Esophagus muscularis mucosa (tissue), 4 donors: ENCODE measurements around the gene IGHMBP2. TPM values are rescaled to one million over a fixed set of nuclear protein-coding genes. Genes with fewer than 3 reads are reported as not detected.

Experiments
- DNase-seq: peaks from one replicate; pipeline ENCODE4 v3.0.0-alpha.2; 2017; ENCODE audit errors: extremely low spot score
- H3K27ac ChIP-seq, 4 donors: fragments of 200-600 bp; sonication (generic); replicated peaks in 1 of 4; 1 replicate in 3 of 4; 2 replicates in 1 of 4; pipeline ENCODE4 v1.5.1; 2016 to 2019; ENCODE audit warnings: mild to moderate bottlenecking in 1 of 4
- H3K27me3 ChIP-seq, 4 donors: fragments of 200-600 bp; sonication (generic); one replicate each; pipeline versions ENCODE4 v1.5.1 to v1.6.0; 2016 to 2019
- H3K36me3 ChIP-seq, 4 donors: fragments of 200-600 bp; sonication (generic); one replicate each; pipeline ENCODE4 v1.5.1; 2016 to 2019
- H3K4me1 ChIP-seq, 4 donors: fragments of 200-600 bp; sonication (generic); one replicate each; pipeline ENCODE4 v1.5.1; 2016 to 2019
- H3K4me3 ChIP-seq, 4 donors: fragments of 200-600 bp; sonication (generic); 1 replicate in 2 of 4; 2 replicates in 2 of 4; pipeline ENCODE4 v1.5.1; 2016 to 2019; ENCODE audit warnings: mild to moderate bottlenecking in 4 of 4, moderate library complexity in 1 of 4
- H3K9me3 ChIP-seq, 4 donors: fragments of 200-600 bp; sonication (generic); 1 replicate in 3 of 4; 2 replicates in 1 of 4; pipeline ENCODE4 v1.5.1; 2016 to 2019
- EP300 ChIP-seq: sonication (generic); formaldehyde crosslinking; IDR thresholded peaks from one replicate; pipeline ENCODE4 v1.6.1; 2017; ENCODE audit warnings: antibody characterized with exemption
- POLR2A ChIP-seq: fragments of 450-650 bp; IDR thresholded peaks from one replicate; pipeline ENCODE4 v1.6.1; 2017; ENCODE audit warnings: antibody characterized with exemption, moderate library complexity, mild to moderate bottlenecking, low read depth
- POLR2AphosphoS5 ChIP-seq, 2 donors: sonication (generic); formaldehyde crosslinking; IDR thresholded peaks; one replicate each; pipeline ENCODE4 v1.6.1; 2017; ENCODE audit warnings: antibody characterized with exemption in 2 of 2
- WGBS: methylation state at CpG from one replicate; pipeline ENCODE4 v1.1.5; 2018; 5-methylcytosine and 5-hydroxymethylcytosine counted together
- intact Hi-C: fragments of 100-400 bp; cut with DNase I; formaldehyde crosslinking; loops from one replicate; pipeline ENCODE4 v1.15.1; 2023
- total RNA-seq, 4 donors: library from RNA; depleted of rRNA; stranded (reverse); fragments of >200 nt; gene quantifications; one replicate each; pipeline versions ENCODE4 v1.1.0 to v1.2.1, GENCODE V29; 2016
- TF ChIP-seq, protein P1 (sequence below), 3 experiments: fragments of 200-600 bp in 2 of 3; fragments of 450-650 bp in 1 of 3; sonication (generic) in 2 of 3; IDR thresholded peaks; one replicate each; pipeline ENCODE4 v1.5.1; 2017 to 2019; ENCODE audit warnings: antibody characterized with exemption in 3 of 3, mild to moderate bottlenecking in 2 of 3, moderate library complexity in 1 of 3

The IGHMBP2 gene
- total RNA-seq, 4 donors from 2014 or later: 11.6 to 30.8 (median 28.0) TPM

GRCh38 chr11:68977781-68978625 is 74.3 kb downstream of the IGHMBP2 start:
- Histone ChIP-seq H3K4me3 (no peak overlapping the region), H3K9me3 (no peaks in the 10 kb centered on the region), H3K36me3 (no peaks in the 10 kb centered on the region), H3K27ac (no peak overlapping the region), H3K4me1 (peaks cover 7 to 42% (median 13%) of the 10 kb centered on the region in 4 donors), H3K27me3 (no peaks in the 10 kb centered on the region)
- TF ChIP-seq POLR2A (no peak), POLR2AphosphoS5 (IDR thresholded peaks at IDR 0.05) (no peak), EP300 (no peak)
- TF ChIP-seq, protein P1, sequence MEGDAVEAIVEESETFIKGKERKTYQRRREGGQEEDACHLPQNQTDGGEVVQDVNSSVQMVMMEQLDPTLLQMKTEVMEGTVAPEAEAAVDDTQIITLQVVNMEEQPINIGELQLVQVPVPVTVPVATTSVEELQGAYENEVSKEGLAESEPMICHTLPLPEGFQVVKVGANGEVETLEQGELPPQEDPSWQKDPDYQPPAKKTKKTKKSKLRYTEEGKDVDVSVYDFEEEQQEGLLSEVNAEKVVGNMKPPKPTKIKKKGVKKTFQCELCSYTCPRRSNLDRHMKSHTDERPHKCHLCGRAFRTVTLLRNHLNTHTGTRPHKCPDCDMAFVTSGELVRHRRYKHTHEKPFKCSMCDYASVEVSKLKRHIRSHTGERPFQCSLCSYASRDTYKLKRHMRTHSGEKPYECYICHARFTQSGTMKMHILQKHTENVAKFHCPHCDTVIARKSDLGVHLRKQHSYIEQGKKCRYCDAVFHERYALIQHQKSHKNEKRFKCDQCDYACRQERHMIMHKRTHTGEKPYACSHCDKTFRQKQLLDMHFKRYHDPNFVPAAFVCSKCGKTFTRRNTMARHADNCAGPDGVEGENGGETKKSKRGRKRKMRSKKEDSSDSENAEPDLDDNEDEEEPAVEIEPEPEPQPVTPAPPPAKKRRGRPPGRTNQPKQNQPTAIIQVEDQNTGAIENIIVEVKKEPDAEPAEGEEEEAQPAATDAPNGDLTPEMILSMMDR (IDR thresholded peaks at IDR 0.05): no peak
- intact Hi-C loops: no loop called here
- DNase-seq: no peak
- WGBS: 87% methylated on average over 13 of the region's 14 CpGs

- no peaks in the 10 kb centered on the region for H3K9me3 ChIP-seq
- H3K27ac ChIP-seq: no peak overlapping the region
- intact Hi-C loops: no loop called here
- peaks cover 7 to 37% (median 11%) of the 10 kb centered on the region in 4 donors for H3K4me1 ChIP-seq
- H3K36me3 ChIP-seq: no peaks in the 10 kb centered on the region
- H3K4me3 ChIP-seq: no peak overlapping the region
- TF ChIP-seq EP300: no peak
- no peak for TF ChIP-seq POLR2AphosphoS5 (IDR thresholded peaks at IDR 0.05)
- TF ChIP-seq POLR2A: no peak
- TF ChIP-seq, protein P1 (IDR thresholded peaks at IDR 0.05): no peak
- H3K27me3 ChIP-seq: no peaks in the 10 kb centered on the region
- WGBS: 53% methylated on average over 2 of the region's 5 CpGs
- no peak for DNase-seq
These were observed 74.9 kb downstream of the IGHMBP2 start for GRCh38 chr11:68978626-68978930.

DNA sequence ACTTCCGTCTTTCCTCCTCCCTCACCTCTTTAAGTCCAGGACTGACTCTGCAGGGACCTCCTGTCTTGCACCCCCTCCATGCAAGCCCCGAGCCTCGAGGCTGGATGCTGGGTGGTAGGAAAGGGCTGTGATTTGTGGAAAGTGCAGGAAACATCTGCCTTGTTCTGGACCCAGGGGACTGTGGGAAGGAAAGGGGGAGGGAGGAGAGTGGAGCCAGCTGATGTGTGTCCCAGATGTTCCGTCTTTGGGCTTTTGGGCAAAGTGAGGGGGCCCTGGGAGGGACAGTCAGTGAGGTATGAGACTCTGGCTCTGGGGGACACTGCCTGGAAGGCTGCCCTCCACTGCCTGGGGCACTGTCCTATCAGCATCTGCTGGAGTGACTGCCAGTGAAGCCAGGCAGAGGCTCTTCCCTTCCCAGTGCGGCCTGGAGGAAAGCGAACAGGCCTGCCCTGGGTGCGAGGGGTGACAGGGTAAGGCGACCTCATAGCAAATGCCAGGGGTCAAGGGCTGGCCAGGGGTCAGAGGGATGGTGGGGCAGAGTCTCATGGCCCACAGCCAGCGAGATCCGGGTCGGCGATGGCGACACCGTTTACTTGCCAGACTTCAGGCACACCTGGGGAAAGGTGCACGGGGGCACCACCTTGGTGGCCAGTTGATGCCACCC is 75.4 kb downstream of the IGHMBP2 start:
- Histone ChIP-seq H3K27ac (no peak overlapping the region), H3K36me3 (no peaks in the 10 kb centered on the region), H3K4me3 (no peak overlapping the region), H3K9me3 (no peaks in the 10 kb centered on the region), H3K27me3 (no peaks in the 10 kb centered on the region), H3K4me1 (peaks cover 7 to 37% (median 11%) of the 10 kb centered on the region in 4 donors)
- no peak for TF ChIP-seq POLR2AphosphoS5 (IDR thresholded peaks at IDR 0.05)
- TF ChIP-seq, protein P1 (IDR thresholded peaks at IDR 0.05): no peak
- no peak for TF ChIP-seq EP300
- TF ChIP-seq POLR2A: no peak
- 60% methylated on average over 11 of the region's 15 CpGs for WGBS
- DNase-seq: no peak
- intact Hi-C loops: no loop called here

GRCh38 chr11:68979931-68980775 is 76.5 kb downstream of the IGHMBP2 start:
- intact Hi-C loops: no loop called here
- H3K27ac ChIP-seq: no peak overlapping the region
- WGBS: 89% methylated on average over 33 of the region's 33 CpGs
- peaks cover 7 to 31% (median 11%) of the 10 kb centered on the region in 4 donors for H3K4me1 ChIP-seq
- no peaks in the 10 kb centered on the region for H3K27me3 ChIP-seq
- H3K4me3 ChIP-seq: no peak overlapping the region
- no peaks in the 10 kb centered on the region for H3K9me3 ChIP-seq
- TF ChIP-seq POLR2A (no peak), EP300 (no peak), POLR2AphosphoS5 (IDR thresholded peaks at IDR 0.05) (no peak)
- TF ChIP-seq, protein P1 (IDR thresholded peaks at IDR 0.05): no peak
- no peaks in the 10 kb centered on the region for H3K36me3 ChIP-seq
- DNase-seq: no peak
